HT1080 (cell line): ENCODE data around the gene CASK. TPM values are rescaled to one million over a fixed set of nuclear protein-coding genes. Genes with fewer than 3 reads are reported as not detected.

Experiments used
- DNase-seq: peaks from one replicate; pipeline ENCODE4 v3.0.0-alpha.2; 2015; ENCODE audit warnings: low read depth
- total RNA-seq: library from RNA; depleted of rRNA; stranded (reverse); fragments of >200 nt; shearing (Covaris generic); gene quantifications from 2 replicates; pipeline ENCODE4 v1.2.3, GENCODE V29; 2014

Gene CASK
- total RNA-seq, 1 experiment from 2014 or later, result 11.8 TPM

DNA sequence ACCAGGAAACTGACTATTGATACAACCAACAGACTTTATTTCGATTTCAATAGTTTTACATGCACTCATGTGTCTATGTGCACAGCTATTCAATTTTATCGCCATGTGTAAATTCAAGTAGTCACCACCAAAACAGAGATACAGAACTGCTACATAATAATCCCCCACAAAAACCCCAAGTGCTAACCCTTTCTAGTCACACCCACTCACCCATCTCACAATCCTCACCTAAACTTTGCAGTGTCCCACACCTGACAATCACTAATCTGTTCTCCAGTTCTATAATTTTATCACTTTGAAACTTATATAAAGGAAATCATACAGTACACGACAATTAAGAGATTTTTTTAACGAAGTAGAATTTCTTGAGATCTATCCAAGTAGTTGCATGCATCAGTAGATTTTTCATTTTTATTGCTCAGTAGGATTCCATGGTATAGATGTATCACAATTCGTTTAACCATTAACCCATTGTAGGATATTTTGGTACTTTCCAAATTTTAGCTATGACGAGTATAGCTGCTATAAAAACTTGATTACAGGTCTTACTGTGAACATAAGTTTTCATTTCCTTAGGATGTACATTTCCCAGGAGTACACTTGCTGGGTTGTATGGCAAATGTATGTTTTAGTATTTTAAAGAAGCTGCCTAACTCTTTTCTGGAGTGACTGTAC is 85.9 kb downstream of the CASK start:
- no peak for DNase-seq

DNA sequence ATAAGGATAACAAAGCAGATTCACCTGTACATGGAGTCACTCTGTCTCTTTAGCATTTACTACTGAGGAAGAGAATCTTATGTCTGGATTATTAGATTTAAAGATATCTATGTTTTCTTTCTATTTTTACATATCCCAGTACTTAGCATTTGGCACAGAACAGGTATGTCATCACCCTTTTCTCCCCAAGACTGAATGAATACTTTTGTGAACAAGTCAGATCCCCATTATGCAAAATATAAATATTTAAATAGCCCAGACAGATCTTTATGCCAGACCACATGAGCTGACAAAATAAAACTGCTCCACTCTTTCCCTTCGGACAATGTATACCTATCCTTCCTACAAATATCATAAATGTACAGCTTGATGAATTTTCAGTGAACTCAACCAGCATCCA is 94.5 kb downstream of the CASK start:
- no peak for DNase-seq

DNA sequence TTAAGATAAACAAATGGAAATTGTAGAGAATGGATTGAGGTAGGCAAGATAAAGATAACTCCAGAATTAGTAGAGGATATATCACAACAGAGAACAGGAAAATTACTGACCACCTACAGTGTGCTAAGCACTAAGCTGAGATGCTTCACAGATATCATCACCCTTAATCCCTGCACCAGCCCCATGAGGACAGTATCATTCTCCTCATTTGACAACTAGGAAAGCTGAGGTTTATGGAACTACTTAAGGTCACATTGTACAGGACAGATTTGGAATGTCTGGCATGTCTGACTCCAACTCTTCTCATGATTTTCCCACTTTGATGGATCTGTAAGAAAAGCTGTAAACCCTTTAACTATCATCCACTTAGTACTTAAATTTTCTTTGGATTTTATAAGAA is 95.5 kb downstream of the CASK start:
- DNase-seq, result no peak

DNA sequence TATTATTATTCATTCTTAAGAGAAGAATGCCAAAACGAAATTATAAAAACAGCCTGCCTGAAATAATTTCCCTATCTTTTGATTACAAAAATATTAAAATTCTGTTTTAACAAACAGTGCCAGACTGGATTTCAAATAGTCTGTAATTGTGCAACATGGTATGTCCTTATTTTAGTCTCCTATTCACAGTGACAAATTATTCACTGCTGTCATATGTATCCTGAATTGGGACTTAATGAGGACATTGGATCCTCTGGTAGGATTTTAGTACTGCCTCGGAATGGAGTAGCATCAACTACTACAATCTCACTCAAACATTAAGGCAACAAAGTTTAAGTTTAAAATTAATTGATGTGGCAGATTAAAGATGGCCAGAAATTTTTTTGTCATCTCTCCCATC is 97.6 kb downstream of the CASK start:
- no peak for DNase-seq

DNA sequence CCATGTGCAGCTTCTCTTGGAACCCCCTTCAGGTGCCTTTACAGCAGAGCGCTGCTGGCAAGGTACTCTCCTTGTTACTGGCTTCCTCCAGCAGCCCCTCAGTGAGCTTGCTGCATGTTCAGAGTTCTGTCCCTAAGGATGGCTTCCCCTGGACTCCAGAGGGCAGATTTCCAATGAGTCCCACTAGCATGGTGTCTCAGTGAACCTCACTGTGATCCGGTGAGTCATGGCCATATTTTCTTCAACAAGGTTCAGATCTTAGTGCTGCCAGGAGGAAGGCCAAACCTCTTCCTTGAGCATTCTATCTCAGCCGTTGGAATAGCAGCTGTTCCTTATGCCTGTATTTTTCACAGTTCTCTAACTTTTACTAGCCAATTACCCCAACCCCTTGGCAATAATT is 98.8 kb downstream of the CASK start:
- DNase-seq, result peak; percentile 64

DNA sequence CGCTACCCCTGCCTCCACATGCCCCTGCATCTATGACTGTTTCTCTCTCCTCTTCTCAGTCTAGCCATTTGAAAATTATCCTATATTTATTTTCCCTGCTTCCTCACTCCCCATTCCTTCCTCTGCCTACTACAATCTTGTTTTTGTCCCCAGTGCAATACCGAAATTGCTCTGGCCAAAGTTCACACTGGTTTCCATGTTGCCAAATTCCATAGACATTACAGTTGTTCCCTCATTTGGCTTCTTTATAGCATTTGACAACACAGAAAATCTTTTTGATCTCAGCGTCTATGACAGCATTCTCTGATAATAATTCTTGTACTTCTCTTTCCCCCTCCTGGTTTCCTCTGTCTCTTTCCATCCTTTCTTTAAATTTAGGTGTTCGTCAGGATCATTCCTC is 100.0 kb downstream of the CASK start:
- no peak for DNase-seq

DNA sequence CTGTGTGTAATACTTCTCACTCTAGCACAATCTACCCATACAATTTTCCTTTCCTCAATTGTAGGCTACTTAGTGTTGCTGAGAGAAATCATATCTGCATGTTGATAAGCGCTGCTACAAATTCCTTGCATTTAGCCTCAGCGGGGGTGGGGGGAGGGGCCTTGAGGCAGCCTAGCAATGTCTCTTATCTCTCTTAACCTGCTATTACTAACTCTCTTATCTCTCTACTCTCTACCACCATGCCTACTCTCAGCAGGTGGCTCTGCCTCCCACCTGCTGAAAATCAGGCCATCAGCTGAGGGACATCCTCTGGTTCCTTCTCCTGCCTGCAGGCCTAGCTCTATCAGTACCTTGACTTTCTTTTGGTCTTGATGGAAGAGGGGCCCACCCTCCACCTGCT is 100.5 kb downstream of the CASK start:
- no peak for DNase-seq

DNA sequence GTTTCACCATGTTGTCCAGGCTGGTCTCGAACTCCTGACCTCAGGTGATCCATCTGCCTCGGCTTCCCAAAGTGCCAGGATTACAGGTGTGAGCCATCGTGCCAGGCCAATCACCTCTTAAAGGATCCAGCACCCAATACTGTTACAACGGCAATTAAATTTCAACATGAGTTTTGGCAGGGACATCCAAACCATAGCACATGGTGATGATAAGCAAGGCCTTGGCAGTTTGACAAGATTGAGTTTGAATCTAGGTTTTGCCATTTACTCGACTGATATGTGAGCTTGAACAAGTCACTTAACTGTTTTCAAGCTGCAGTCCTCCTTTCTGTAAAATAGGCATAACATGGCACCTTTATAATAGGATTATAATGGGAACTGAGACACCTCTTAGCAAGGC is 115.3 kb downstream of the CASK start:
- DNase-seq, result no peak

DNA sequence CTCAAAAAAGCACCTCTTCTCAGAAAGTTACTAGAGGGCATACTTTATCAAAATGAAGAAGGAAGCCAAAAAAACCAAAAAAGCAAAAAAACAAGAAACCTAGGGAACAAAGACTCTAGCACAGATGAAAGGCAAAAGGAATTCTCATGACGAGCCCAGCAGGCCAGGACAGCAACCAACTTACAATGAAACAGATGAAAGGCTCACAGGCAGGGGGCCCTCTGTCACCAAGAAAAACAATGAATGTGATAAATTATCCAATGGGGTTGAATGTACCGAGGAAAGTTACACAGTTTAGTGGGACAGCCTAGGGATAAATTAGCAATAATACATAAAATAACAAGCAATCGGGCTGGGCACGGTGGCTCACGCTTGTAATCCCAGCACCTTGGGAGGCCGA is 120.4 kb downstream of the CASK start:
- DNase-seq, result no peak

DNA sequence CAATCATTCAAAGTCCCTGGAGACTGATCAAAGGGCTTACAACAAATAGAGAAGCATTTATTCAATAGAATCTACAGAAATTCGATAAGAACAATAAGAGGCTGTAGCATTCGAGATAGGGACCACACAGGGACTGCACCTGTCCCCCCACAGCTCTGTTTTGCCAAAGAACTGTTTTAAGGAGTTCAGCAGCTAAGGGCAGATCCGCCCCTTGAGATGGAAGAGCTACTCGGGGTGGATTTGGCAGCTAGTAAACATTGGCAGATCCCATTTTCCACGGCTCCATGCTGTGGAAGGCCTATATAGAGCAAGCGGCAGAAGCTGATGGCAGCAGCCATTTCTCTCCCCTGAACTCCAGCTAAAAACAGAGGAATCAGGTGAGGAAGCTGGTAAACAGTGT is 123.7 kb downstream of the CASK start:
- DNase-seq, result no peak

DNA sequence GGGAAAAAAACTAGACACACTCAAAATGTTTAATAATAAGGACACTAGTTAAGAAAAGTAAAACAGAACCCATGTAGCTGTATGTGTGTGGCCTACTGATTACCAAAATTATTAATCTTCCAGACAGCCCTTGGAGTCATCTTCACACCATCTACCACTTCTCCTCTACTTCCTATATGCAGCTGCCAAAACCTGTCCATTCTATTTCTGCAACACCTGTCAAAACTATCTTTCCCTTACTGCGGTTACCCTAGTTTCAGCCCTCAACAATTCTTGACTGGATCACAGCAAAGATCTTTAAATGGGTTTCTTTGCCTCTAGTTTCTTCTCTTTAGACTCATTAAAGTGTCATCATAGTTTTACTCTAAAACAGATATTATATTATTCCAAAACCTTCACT is 126.8 kb downstream of the CASK start:
- DNase-seq, result no peak

DNA sequence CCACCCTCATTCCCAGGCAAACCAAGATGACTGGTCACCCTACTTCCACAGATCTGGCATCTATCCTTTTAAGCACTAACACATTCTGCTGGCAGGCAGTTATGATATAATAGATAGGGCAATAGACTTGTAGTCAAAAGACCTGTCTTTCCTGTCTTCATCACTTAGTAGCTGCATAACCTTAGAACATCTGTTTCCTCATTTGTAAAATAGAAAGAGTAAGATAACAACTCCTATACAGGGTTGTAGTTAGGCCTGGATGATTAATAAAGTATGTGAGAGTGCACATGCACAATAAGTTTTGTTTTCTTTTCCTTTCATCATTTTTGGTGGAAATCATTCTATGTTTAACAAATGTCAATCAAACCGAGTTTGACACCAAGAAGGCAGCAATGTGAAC is 127.3 kb downstream of the CASK start:
- no peak for DNase-seq

DNA sequence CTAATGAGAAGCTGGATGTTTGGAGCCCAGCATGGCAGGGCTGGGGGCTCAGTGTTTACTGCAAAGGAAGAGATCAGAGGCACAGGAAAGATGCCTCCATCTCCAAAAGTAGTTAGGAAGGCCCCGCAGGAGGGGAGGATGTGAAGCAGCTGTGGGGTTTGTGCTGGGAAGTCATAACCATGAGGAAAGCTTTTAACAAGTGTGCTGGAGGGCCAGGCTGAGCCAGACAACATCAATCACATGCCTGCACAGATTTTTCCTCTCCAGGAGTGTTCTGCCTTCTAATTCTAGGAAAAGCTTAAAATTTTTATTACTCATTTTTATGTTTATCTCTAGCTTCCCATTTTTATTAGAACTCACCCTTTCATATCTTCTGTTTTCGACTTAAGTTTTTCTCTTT is 134.0 kb downstream of the CASK start:
- DNase-seq, result no peak

DNA sequence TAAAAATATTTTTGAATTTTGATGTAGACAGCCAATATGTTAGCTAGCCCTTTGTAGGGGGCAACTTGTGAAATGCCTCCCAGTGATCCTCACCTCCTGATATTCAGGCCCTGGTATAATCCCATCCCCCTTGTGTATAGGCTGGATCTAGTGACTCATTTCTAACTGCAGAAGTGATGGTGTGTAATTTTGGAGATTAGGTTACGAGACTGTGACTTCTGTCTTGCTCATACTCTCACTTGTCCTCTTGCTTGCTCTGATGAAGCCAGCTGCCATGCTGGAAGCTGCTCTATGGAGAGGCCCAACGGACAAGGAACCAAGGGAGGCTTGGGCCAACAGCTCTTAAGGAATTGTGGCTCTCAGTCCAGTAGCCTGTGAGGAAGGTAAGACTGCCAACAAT is 137.7 kb downstream of the CASK start:
- DNase-seq, result peak; percentile 74

DNA sequence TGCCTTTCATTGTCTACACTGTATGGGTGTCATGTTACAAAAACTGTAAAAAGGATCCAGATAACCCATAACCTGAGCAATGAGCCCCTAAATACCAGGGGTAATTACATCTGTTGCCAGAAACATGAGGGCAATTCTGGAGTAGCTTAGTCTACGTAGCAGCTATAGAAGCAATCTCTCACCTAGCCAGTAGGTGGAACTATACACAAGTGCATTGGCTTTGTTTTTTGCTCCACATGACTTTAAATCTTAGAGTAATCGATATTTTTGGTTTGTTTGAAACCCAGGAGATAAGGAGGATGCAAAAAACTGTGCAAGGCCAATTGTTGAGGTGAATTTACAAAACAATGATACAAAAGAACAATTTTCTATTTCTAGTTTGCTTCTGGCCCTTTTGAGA is 141.9 kb downstream of the CASK start:
- peak; percentile 6 for DNase-seq

DNA sequence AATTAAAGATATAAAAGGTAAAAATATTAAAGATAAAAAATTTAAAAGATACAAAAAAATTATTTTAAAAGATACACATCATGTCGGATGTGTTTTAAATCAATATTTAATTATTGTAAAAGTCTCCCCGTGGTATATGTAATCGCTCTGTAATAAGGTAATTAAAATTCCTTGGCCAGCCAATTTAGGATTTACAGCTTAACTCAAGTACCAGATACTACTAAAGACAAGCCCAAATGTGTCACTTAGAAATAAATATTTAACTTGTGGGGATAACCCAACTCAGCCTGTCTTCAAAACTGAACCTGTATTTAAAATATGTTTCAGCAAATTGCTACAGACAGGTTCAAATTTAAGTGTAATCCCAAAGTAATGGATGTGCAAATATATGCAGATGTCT is 143.4 kb downstream of the CASK start:
- DNase-seq, result no peak

DNA sequence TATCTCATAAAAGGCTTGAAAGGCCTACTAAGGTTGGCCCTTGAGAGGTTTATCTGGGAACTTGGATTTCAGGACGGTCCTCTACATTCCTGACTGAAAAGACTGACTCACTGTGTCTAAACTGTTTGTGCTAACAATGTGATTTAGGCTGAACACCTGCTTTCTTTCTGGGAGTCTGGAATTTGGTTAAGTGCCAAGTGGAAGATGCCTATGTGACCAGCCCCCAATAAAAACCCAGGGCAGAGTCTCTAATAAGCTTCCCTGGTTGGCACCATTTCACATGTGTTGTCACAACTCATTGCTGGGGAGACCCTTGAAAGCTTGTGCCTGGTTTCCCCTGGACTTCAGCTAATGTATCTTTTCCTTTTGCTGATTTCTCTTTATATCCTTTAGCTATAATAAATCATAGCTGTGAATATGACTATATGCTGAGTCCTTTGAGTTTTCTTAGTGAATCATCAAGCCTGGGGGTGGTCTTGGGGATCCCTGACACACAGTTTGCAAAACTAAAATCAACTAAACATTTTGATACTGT is 144.3 kb downstream of the CASK start:
- peak; percentile 73 for DNase-seq

DNA sequence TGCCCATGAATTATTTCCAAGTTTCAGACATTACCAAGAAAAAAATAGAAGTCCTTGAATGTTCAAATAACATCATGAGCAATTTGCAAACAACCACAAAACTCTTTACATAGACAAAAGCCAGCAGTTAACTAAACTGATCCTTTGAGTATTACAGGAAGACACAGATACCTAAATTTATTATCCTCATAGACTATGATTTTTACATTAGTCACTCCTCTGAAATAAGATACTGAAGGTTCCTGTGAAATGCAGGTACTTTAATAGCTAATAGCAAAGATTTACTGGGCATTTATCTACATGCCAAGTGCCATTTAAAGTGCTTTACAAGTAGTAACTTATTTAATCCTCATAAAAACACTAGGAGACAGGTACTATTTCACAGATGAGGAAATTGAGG is 161.7 kb downstream of the CASK start:
- no peak for DNase-seq

DNA sequence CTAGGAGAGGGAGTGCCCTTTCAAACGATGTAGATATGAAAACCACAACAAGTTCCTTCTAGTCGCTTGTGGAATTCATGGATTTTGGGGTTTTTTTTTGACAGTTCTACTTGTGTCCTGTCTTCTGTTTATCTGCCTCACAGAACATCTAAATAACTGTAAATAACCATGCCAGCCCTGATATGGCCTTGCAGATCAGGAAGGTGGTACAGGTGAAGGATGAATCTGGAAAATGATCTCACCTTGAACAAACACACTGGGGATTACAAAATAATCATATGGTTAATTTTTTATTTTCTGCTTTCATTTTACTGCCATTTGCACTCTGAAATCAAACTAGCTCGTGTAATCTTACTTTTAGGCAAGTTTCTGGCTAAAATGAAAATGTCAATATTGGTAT is 162.2 kb downstream of the CASK start:
- no peak for DNase-seq

DNA sequence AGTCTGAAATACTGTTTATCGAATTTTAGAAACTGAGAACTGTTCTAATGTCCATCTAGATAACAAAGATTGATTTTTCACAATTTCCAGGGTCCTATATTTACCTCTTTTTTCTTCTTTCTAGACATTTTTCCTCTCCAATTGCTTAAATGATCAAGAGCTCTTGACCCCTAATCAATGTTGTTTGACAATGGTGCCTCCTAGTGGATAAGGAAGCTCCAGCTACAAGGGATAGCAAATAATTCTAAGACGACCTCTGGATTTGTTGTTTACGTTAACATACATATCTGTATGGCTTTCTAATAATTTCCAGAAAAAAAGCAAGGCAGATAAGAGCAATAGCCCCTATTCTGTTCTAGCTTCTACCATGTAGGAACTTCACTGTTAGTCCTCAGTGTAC is 163.5 kb downstream of the CASK start:
- no peak for DNase-seq

DNA sequence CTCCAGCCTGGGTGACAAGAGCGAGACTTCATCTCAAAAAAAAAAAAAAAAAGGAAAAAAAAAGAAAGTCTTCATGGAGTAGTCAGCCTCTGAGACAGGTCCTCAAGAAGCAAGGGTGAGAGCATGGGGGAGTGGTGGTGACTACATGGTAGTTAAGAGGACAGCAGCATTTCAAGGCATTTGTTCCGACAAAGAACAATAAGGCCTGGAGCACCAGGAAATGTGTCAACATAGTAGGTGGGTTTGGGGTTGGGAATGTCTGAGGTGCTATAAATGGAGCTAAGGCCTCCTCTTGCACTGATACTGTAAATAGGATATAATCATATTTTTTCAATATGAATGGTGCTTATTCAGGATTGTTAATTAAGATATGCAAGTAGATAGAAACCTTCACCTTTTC is 165.0 kb downstream of the CASK start:
- peak; percentile 30 for DNase-seq

DNA sequence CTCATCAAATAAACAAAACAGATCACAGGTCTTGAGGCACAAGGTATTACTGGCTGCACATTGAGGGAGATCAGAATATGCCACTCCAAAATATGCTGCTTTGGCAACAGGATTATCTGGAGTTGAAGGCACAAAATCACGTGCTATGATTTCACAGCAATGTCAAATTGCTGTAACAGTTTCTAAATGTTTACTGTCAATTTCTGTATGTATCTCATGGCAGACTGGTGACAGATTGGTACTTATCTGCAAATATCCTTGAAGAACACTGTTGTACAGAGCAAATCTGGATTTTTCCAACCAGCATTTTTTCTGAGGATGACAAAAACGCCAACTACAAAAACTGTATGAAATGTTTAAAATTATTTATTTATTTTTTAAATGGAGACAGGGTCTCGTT is 172.6 kb downstream of the CASK start:
- no peak for DNase-seq

DNA sequence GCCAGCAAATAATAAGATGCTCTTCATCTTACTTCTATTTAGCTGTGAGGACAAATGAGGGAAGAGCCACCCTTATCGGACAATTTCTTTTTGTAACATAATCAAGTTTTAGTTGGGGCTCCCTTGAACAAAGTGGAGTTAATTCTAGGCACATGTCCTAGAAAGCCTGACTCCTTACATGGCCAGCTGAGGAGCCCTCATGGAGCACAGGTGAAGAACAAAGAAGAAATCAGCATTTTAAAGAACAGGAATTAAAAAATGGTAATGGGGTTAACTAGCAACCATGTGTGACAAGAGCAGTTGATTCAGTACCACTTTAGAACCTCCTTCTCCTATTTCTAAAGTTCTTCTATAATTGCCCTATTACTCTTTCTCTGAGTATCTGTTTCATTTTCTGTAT is 183.5 kb downstream of the CASK start:
- DNase-seq, result no peak

DNA sequence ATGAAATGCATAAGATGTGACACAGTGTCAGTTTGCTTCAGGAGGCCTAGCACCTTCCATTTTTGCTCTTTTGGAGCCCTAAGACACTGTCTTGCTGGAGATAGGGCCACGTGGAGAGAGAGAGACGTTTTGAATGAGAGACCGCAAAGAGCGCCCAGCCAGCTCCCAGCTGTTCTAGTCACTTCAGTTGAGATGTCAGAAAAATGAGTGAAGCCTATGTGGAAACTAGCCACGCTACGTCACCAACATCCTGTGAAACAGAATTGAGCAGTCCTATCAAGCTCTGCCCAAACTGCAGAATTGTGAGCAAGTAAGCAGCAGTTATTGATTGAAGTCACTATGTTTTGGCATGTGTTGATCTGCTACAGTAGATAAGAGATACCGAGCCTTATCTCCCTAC is 186.3 kb downstream of the CASK start:
- no peak for DNase-seq
